Stimulated activated CD4-positive, alpha-beta T cell treated with anti-CD3 and anti-CD28 coated beads, Interleukin-4, amount 100 ng/mL, for 1 hour (primary cell): ENCODE measurements around the gene RNF181.

Experiments used
- DNase-seq: peaks from one replicate; pipeline ENCODE4 v3.0.0-alpha.2; 2020

RNF181 gene

GRCh38 chr2:85619617-85620016, 24.1 kb downstream of the RNF181 start:
- no peak for DNase-seq

GRCh38 chr2:85621338-85621737, 25.8 kb downstream of the RNF181 start:
- no peak for DNase-seq

- DNase-seq: no peak
These were observed 28.4 kb downstream of the RNF181 start for GRCh38 chr2:85623991-85624390.

GRCh38 chr2:85628658-85629057, 33.1 kb downstream of the RNF181 start:
- no peak for DNase-seq

- no peak for DNase-seq
These were observed 35.8 kb downstream of the RNF181 start for GRCh38 chr2:85631316-85631715.

- no peak for DNase-seq
These were observed 39.5 kb downstream of the RNF181 start for GRCh38 chr2:85635011-85635410.

GRCh38 chr2:85635636-85636035, 40.1 kb downstream of the RNF181 start:
- DNase-seq: no peak

GRCh38 chr2:85642725-85643124, 47.2 kb downstream of the RNF181 start:
- DNase-seq: no peak

- DNase-seq: no peak
These were observed 49.4 kb downstream of the RNF181 start for GRCh38 chr2:85644909-85645308.

GRCh38 chr2:85646166-85646565, 50.6 kb downstream of the RNF181 start:
- no peak for DNase-seq
